Aorta (tissue), 5 donors: ENCODE data around the gene SLC4A5. TPM values are rescaled to one million over a fixed set of nuclear protein-coding genes. Genes with fewer than 3 reads are reported as not detected.

Experiments
- ATAC-seq: fragments of 200-7000 bp; cut with Tn5 transposase; one replicate; pipeline ENCODE4 v1.9.1; 2022; ENCODE audit warnings: moderate library complexity; ENCODE audit not compliant: low FRiP score
- DNase-seq, 2 donors: peaks; one replicate each; pipeline ENCODE4 v3.0.0-alpha.2; 2020
- H3K27ac ChIP-seq, 2 donors: one replicate each; pipeline ENCODE4 v1.5.1; 2013; ENCODE audit warnings: low read length in 2 of 2, mild to moderate bottlenecking in 2 of 2, moderate library complexity in 2 of 2, control low read depth in 1 of 2, inconsistent platforms in 1 of 2, low read depth in 1 of 2
- H3K27me3 ChIP-seq, 2 donors: one replicate each; pipeline ENCODE4 v1.6.1; 2013; ENCODE audit warnings: control low read depth in 1 of 2, low read length in 1 of 2, mild to moderate bottlenecking in 1 of 2, moderate library complexity in 1 of 2; ENCODE audit not compliant: insufficient read depth in 2 of 2, control insufficient read depth in 1 of 2
- H3K36me3 ChIP-seq, 2 donors: one replicate each; pipeline ENCODE4 v1.6.1; 2013; ENCODE audit warnings: control low read depth in 1 of 2, low read length in 1 of 2, mild to moderate bottlenecking in 1 of 2; ENCODE audit not compliant: insufficient read depth in 2 of 2, control insufficient read depth in 1 of 2
- H3K4me1 ChIP-seq, 2 donors: one replicate each; pipeline ENCODE4 v1.6.1; 2013; ENCODE audit warnings: low read length in 2 of 2, control low read depth in 1 of 2, mild to moderate bottlenecking in 1 of 2, moderate library complexity in 1 of 2; ENCODE audit not compliant: insufficient read depth in 2 of 2, control insufficient read depth in 1 of 2
- H3K4me3 ChIP-seq, 2 donors: one replicate each; pipeline ENCODE4 v1.5.1; 2013; ENCODE audit warnings: low read length in 2 of 2, control low read depth in 1 of 2, mild to moderate bottlenecking in 1 of 2
- H3K9me3 ChIP-seq: one replicate; pipeline ENCODE4 v1.6.1; 2013; ENCODE audit warnings: mild to moderate bottlenecking, low read length; ENCODE audit not compliant: control insufficient read depth
- WGBS, 2 donors: extraction: QIAGEN DNeasy Blood & Tissue Kit; methylation state at CpG; one replicate each; pipeline ENCODE4 v1.1.7; 2013; 5-methylcytosine and 5-hydroxymethylcytosine counted together
- intact Hi-C, 2 donors: fragments of 100-400 bp; cut with DNase I; formaldehyde crosslinking; loops; one replicate each; pipeline versions ENCODE4 v1.14.2 to v1.15.0; 2022
- polyA plus RNA-seq, 2 donors: library from polyadenylated mRNA; stranded (reverse); fragments of 200-250 nt; gene quantifications; one replicate each; pipeline ENCODE4 v1.2.3, GENCODE V29; 2013
- total RNA-seq, 2 donors: library from RNA; stranded (reverse); fragmentation: NEBNext Ultra II Directional; extraction: Animal tissue kit (Norgen Biotek cat#: 25700); gene quantifications; one replicate each; pipeline ENCODE4 v1.2.1, GENCODE V29; 2021
- donor health status: healthy with polysubstance abuse.
- donor health status: Bipolar disorder and iron deficiency.
- donor health status: DM: no; HTN: no; CAD: no.
- donor health status: DM: no; HTN: no; CAD: no.
- donor health status: DM: yes; HTN: yes; CAD: no.

SLC4A5 gene
- total and polyA plus RNA-seq, 4 donors = 1.6 to 7.3 (median 6.2) TPM; not detected in 1

GRCh38 chr2:74293191-74293991 lies 49.8 kb downstream of the SLC4A5 start:
- 85 to 87% methylated on average over 6 of the region's 6 CpGs for WGBS, 2 donors
- ATAC-seq = no peak
- intact Hi-C loops = no loop called here

DNA sequence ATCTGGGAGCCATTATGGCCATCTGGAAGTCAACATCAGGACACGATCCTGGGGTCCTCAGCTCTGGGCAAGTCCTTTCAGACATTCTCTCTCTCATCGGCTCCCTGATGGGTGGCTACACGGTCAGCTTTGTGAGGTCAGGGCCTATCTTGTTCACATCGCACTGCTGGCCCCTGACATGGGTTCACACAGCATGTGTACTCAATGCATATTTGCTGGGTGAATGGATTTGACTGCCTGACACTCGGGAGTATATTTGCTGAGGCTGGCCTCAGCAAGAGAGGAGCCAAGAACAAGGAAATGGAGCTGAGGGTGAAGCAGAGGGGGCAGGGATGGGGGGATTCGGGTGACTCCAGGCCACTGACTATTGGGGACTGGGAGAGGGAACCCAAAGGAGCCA lies 50.5 kb downstream of the SLC4A5 start:
- intact Hi-C loops = no loop called here
- 80 to 86% methylated on average over 6 of the region's 6 CpGs for whole genome bisulfite sequencing, 2 donors
- Histone ChIP-seq H3K27ac (no peak overlapping the region), H3K36me3 (no peaks in the 10 kb centered on the region), H3K27me3 (no peaks in the 10 kb centered on the region), H3K4me3 (no peak overlapping the region), H3K9me3 (no peaks in the 10 kb centered on the region), H3K4me1 (no peaks in the 10 kb centered on the region)
- no peak for ATAC-seq
- no peak for DNase-seq

More at GRCh38 chr2:74293191-74293991, 49.8 kb downstream of the SLC4A5 start:
- H3K4me3 ChIP-seq = no peak overlapping the region
- no peaks in the 10 kb centered on the region for H3K9me3 ChIP-seq
- no peak overlapping the region for H3K27ac ChIP-seq
- DNase-seq = no peak
- no peaks in the 10 kb centered on the region for H3K4me1 ChIP-seq
- no peaks in the 10 kb centered on the region for H3K36me3 ChIP-seq
- no peaks in the 10 kb centered on the region for H3K27me3 ChIP-seq

GRCh38 chr2:74291886-74292621 lies 51.2 kb downstream of the SLC4A5 start:
- 90 to 95% methylated on average over 6 of the region's 6 CpGs for WGBS, 2 donors
- Histone ChIP-seq H3K36me3 (no peaks in the 10 kb centered on the region), H3K27me3 (no peaks in the 10 kb centered on the region), H3K4me1 (no peaks in the 10 kb centered on the region), H3K9me3 (no peaks in the 10 kb centered on the region), H3K27ac (no peak overlapping the region), H3K4me3 (no peak overlapping the region)
- no peak for DNase-seq
- intact Hi-C loops = no loop called here
- ATAC-seq = no peak

GRCh38 chr2:74291218-74291544 lies 52.0 kb downstream of the SLC4A5 start:
- intact Hi-C loops = no loop called here
- ATAC-seq = no peak
- 89 to 92% methylated on average over 2 of the region's 2 CpGs for WGBS, 2 donors

GRCh38 chr2:74290466-74291217 lies 52.6 kb downstream of the SLC4A5 start:
- intact Hi-C loops = no loop called here
- Histone ChIP-seq H3K36me3 (no peaks in the 10 kb centered on the region), H3K27me3 (no peaks in the 10 kb centered on the region), H3K4me1 (no peaks in the 10 kb centered on the region), H3K4me3 (no peak overlapping the region), H3K9me3 (no peaks in the 10 kb centered on the region), H3K27ac (no peak overlapping the region)
- DNase-seq (no peak), ATAC-seq (no peak)
- 73 to 75% methylated on average over 4 of the region's 4 CpGs for WGBS, 2 donors

More at GRCh38 chr2:74291218-74291544, 52.0 kb downstream of the SLC4A5 start:
- H3K9me3 ChIP-seq = no peaks in the 10 kb centered on the region
- H3K27me3 ChIP-seq = no peaks in the 10 kb centered on the region
- no peak overlapping the region for H3K4me3 ChIP-seq
- no peak overlapping the region for H3K27ac ChIP-seq
- no peak for DNase-seq
- no peaks in the 10 kb centered on the region for H3K4me1 ChIP-seq
- no peaks in the 10 kb centered on the region for H3K36me3 ChIP-seq

DNA sequence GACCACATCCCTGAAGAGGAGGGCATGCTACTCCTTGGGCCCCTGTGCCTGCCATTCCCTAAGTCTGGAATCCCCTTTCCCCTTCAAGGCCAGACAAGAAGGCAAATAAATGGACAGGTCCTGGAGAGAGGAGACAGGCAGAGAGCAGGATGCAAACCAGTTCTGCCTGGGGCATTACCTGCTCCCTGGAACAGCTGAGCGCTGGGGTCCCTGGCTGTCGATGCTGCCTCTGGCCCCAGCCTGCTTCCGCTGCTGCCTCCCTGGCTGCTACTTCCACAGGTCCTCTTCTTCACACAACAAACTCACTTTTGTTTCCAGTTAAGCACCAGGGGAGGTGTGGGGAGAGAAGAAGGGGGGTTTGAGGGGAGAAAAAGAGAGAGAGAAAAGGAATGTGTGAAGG lies 53.1 kb downstream of the SLC4A5 start:
- Histone ChIP-seq H3K36me3 (no peaks in the 10 kb centered on the region), H3K27ac (no peak overlapping the region), H3K4me3 (no peak overlapping the region), H3K27me3 (no peaks in the 10 kb centered on the region), H3K4me1 (no peaks in the 10 kb centered on the region), H3K9me3 (no peaks in the 10 kb centered on the region)
- 83 to 89% methylated on average over 3 of the region's 3 CpGs for WGBS, 2 donors
- intact Hi-C loops = no loop called here
- DNase-seq (no peak), ATAC-seq (no peak)

DNA sequence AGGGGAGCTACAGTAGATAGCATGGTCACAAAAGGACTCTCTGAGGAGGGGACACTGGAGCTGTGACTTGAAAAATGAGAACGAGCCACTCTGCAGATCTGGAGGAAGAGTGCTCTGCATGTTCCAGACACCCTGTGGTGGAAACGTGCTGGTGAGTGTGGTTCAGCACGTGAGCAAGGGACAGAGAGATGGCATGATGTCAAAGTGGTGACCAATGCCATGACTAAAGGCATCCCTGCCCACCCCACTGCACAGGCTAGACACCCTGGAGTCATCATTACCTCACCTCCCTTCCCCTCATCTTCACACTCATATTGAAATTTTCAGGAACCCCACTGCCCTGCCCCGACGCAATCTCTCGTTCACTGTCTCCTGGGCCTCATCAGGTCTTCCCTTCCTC lies 56.5 kb downstream of the SLC4A5 start:
- Histone ChIP-seq H3K4me1 (no peaks in the 10 kb centered on the region), H3K9me3 (no peaks in the 10 kb centered on the region), H3K36me3 (no peaks in the 10 kb centered on the region), H3K4me3 (no peak overlapping the region), H3K27me3 (no peaks in the 10 kb centered on the region), H3K27ac (no peak overlapping the region)
- WGBS, 2 donors = 82 to 84% methylated on average over 6 of the region's 6 CpGs
- DNase-seq (no peak), ATAC-seq (no peak)
- intact Hi-C loops = no loop called here

GRCh38 chr2:74281141-74281975 lies 61.9 kb downstream of the SLC4A5 start:
- DNase-seq = no peak
- no peaks in the 10 kb centered on the region for H3K9me3 ChIP-seq
- H3K4me3 ChIP-seq = no peak overlapping the region
- WGBS, 2 donors = 77 to 86% methylated on average over 10 of the region's 10 CpGs
- no peak for ATAC-seq
- no peaks in the 10 kb centered on the region for H3K27me3 ChIP-seq
- intact Hi-C loops = no loop called here
- no peaks in the 10 kb centered on the region for H3K4me1 ChIP-seq
- H3K36me3 ChIP-seq = no peaks in the 10 kb centered on the region
- no peak overlapping the region for H3K27ac ChIP-seq
